ENCODE data around the gene KLHL14. TPM values are rescaled to one million over a fixed set of nuclear protein-coding genes. Genes with fewer than 3 reads are reported as not detected.

The KLHL14 gene
- total and polyA plus RNA-seq, 10 of the 15 experiments (the other 5 are each of a cell fraction or from before 2014, with no cell fraction given): 0.03 to 0.05 TPM; not detected in 8

- intact Hi-C loops (cut with micrococcal nuclease; ENCODE audit: unreplicated experiment) (no loop called here), in situ Hi-C loops (cut with MboI) (no loop called here)
- POLR2A ChIA-PET: no interaction called here
- no TSS peak for BruUV-seq (replicated peaks)
- Histone ChIP-seq H3K27me3 (replicated peaks in 1 of 2; ENCODE audit: control insufficient read depth in 2 of 2, insufficient read depth in 2 of 2, low read length in 1 of 2) (no peaks in the 10 kb centered on the region), H3K36me3 (ENCODE audit: control insufficient read depth in 2 of 2, insufficient read depth in 2 of 2, low read length in 1 of 2) (no peaks in the 10 kb centered on the region), H2AFZ (ENCODE audit: control insufficient read depth, low read depth, low read length) (no peak overlapping the region), H3K79me2 (ENCODE audit: control insufficient read depth, insufficient read depth, low read length) (no peaks in the 10 kb centered on the region), H3K4me3 (no peak overlapping the region), H4K20me1 (ENCODE audit: control insufficient read depth, insufficient read depth) (no peaks in the 10 kb centered on the region), H3K27ac (ENCODE audit: control insufficient read depth, insufficient read depth) (no peak overlapping the region), H3K4me1 (ENCODE audit: control insufficient read depth, insufficient read depth, low read length) (no peaks in the 10 kb centered on the region), H3K9me3 (replicated peaks; ENCODE audit: control insufficient read depth, insufficient read depth, low read length) (no peaks in the 10 kb centered on the region), H3K9ac (ENCODE audit: control insufficient read depth, insufficient read depth, low read length) (no peak overlapping the region), H3K4me2 (ENCODE audit: control insufficient read depth, insufficient read depth) (no peak overlapping the region)
- 0% methylated on average over 2 of the region's 2 CpGs for WGBS (ENCODE audit: insufficient coverage, insufficient replicate concordance, low lambda C conversion rate, missing lambda C conversion rate)
- RAD21 ChIA-PET (ENCODE audit: unreplicated experiment): no interaction called here
- TF ChIP-seq USF2 (IDR thresholded peaks at IDR 0.05; ENCODE audit: borderline replicate concordance, low read depth, low read length) (no peak), ZNF592 (IDR thresholded peaks at IDR 0.05) (no peak), ZSCAN29 (IDR thresholded peaks at IDR 0.05) (no peak), RAD21 (IDR thresholded peaks at IDR 0.05; ENCODE audit: insufficient read depth, low read depth, low read length) (no peak), KDM1A (IDR thresholded peaks at IDR 0.05; ENCODE audit: borderline replicate concordance) (no peak), BRCA1 (IDR thresholded peaks at IDR 0.05; ENCODE audit: low read depth, low read length) (no peak), CHD2 (IDR thresholded peaks at IDR 0.05; ENCODE audit: borderline replicate concordance, low read depth, low read length) (no peak), ZBTB4 (CRISPR knock-in tag; IDR thresholded peaks at IDR 0.05) (no peak), YBX1 (IDR thresholded peaks at IDR 0.05) (no peak), CREM (IDR thresholded peaks at IDR 0.05; ENCODE audit: low read depth) (no peak), EP300 (IDR thresholded peaks at IDR 0.05; ENCODE audit: borderline replicate concordance in 1 of 2, control insufficient read depth in 1 of 2, low read depth in 2 of 2, low read length in 2 of 2) (no peak), TARDBP (IDR thresholded peaks at IDR 0.05; ENCODE audit: borderline replicate concordance) (no peak)
- DNase-seq (ENCODE audit: low read depth, low spot score): no peak
- CTCF ChIA-PET: interaction anchor here (1.0 to 1.7 kb wide), 2 partner anchors 10 to 12 kb away, joined by 3 to 4 read pairs; no protein-coding TSS in a partner anchor
- SMC1A ChIA-PET (ENCODE audit: uncharacterized antibody, unreplicated experiment): no interaction called here
- ATAC-seq: no peak
- FAIRE-seq: no peak
These were observed 98.3 kb downstream of the KLHL14 start for GRCh38 chr18:32674491-32674890.

Measured in GM12878 (cell line).